Naive thymus-derived CD4-positive, alpha-beta T cell (primary cell): ENCODE data around the gene ZNF212. TPM values are rescaled to one million over a fixed set of nuclear protein-coding genes. Genes with fewer than 3 reads are reported as not detected.
A peak's percentile ranks its signal among the peaks of the same experiment; 100 is the strongest.

Experiments
- ATAC-seq: fragments of 150-1000 bp; cut with Tn5 transposase; 2 replicates; pipeline ENCODE4 v1.10.0; 2021; ENCODE audit warnings: mild to moderate bottlenecking, moderate library complexity
- CTCF ChIA-PET: fragments of 350-600 bp; sonication (Branson Sonifier 250); formaldehyde crosslinking; loops from one replicate; lab custom pipeline; 2021; ENCODE audit warnings: antibody characterized with exemption; lab: Charles Lee
- POLR2A ChIA-PET: fragments of 350-600 bp; sonication (Branson Sonifier 250); formaldehyde crosslinking; loops from one replicate; lab custom pipeline; 2021; ENCODE audit warnings: antibody characterized with exemption, inconsistent platforms; lab: Charles Lee
- DNase-seq, 9 donors: peaks; one replicate each; pipeline versions ENCODE4 v3.0.0 to v3.0.0-alpha.2; 2020 to 2022; ENCODE audit warnings: mixed read lengths in 1 of 9
- H3K27ac ChIP-seq: one replicate; pipeline ENCODE4 v1.7.0; 2013; ENCODE audit warnings: mild to moderate bottlenecking, low read depth, low read length, moderate library complexity
- H3K27me3 ChIP-seq, 2 donors: one replicate each; pipeline ENCODE4 v1.7.0; 2013; ENCODE audit warnings: low read length in 2 of 2, mild to moderate bottlenecking in 2 of 2, moderate library complexity in 2 of 2; ENCODE audit not compliant: control insufficient read depth in 2 of 2, insufficient read depth in 2 of 2
- H3K36me3 ChIP-seq, 3 experiments: 1 replicate in 2 of 3; 2 replicates in 1 of 3; pipeline ENCODE4 v1.7.0; 2013; ENCODE audit warnings: low read length in 3 of 3, mild to moderate bottlenecking in 3 of 3, moderate library complexity in 1 of 3; ENCODE audit not compliant: insufficient read depth in 3 of 3, control insufficient read depth in 2 of 3
- H3K4me1 ChIP-seq, 2 donors: one replicate each; pipeline ENCODE4 v1.7.0; 2013; ENCODE audit warnings: low read length in 2 of 2, mild to moderate bottlenecking in 2 of 2, moderate library complexity in 1 of 2; ENCODE audit not compliant: control insufficient read depth in 2 of 2, insufficient read depth in 2 of 2
- H3K4me3 ChIP-seq: 2 replicates; pipeline ENCODE4 v1.7.0; 2013; ENCODE audit warnings: mild to moderate bottlenecking, low read length
- H3K9me3 ChIP-seq, 3 experiments: 1 replicate in 2 of 3; 2 replicates in 1 of 3; pipeline ENCODE4 v1.7.0; 2013; ENCODE audit warnings: low read length in 3 of 3; ENCODE audit not compliant: control insufficient read depth in 2 of 3
- H3K27ac Mint-ChIP-seq, 9 donors: one replicate each; pipeline ENCODE4 v1.8.0; 2020 to 2022; ENCODE audit warnings: mixed read lengths in 9 of 9, mild to moderate bottlenecking in 8 of 9, moderate library complexity in 5 of 9, inconsistent platforms in 2 of 9
- H3K27me3 Mint-ChIP-seq, 5 donors: one replicate each; pipeline ENCODE4 v1.8.0; 2021 to 2022; ENCODE audit warnings: mixed read lengths in 5 of 5, mild to moderate bottlenecking in 1 of 5
- H3K36me3 Mint-ChIP-seq, 5 donors: one replicate each; pipeline ENCODE4 v1.8.0; 2020 to 2022; ENCODE audit warnings: mixed read lengths in 5 of 5, mild to moderate bottlenecking in 3 of 5, inconsistent platforms in 1 of 5
- H3K4me1 Mint-ChIP-seq, 7 donors: one replicate each; pipeline ENCODE4 v1.8.0; 2020 to 2022; ENCODE audit warnings: mixed read lengths in 7 of 7, mild to moderate bottlenecking in 3 of 7, inconsistent platforms in 1 of 7
- H3K4me3 Mint-ChIP-seq, 10 donors: one replicate each; pipeline ENCODE4 v1.8.0; 2020 to 2022; ENCODE audit warnings: mild to moderate bottlenecking in 10 of 10, mixed read lengths in 10 of 10, moderate library complexity in 6 of 10, inconsistent platforms in 2 of 10
- H3K9me3 Mint-ChIP-seq, 11 donors: one replicate each; pipeline ENCODE4 v1.8.0; 2020 to 2022; ENCODE audit warnings: mixed read lengths in 11 of 11, mild to moderate bottlenecking in 4 of 11, inconsistent platforms in 1 of 11, moderate library complexity in 1 of 11
- intact Hi-C, 2 donors: fragments of 100-400 bp; cut with micrococcal nuclease; formaldehyde crosslinking; loops; one replicate each; pipeline ENCODE4 v1.15.1; 2023
- polyA plus RNA-seq, 2 donors: library from polyadenylated mRNA; unstranded; fragments of 300-500 nt; fragmentation: Illumina TruSeq; gene quantifications; one replicate each; pipeline ENCODE4 v1.2.3, GENCODE V29; 2021
- total RNA-seq, 6 experiments: library from RNA in 5 of 6; stranded (reverse) in 5 of 6; gene quantifications; 1 replicate in 5 of 6; 2 replicates in 1 of 6; pipeline ENCODE4 v1.2.3 and lab custom pipeline; 2021 to 2026

The ZNF212 gene
- total and polyA plus RNA-seq, 7 experiments from 2014 or later: 5.9 to 20.6 (median 12.1) TPM

GRCh38 chr7:149205690-149206381 is 33.6 kb upstream of the ZNF212 start:
- Mint-ChIP-seq H3K4me1 (peaks cover 4 to 44% (median 12%) of the 10 kb centered on the region in 7 donors), H3K27ac (peak overlapping the region in 1 of 9 donors; percentile 46), H3K36me3 (peaks cover 19 to 64% (median 35%) of the 10 kb centered on the region in 5 donors), H3K9me3 (no peaks in the 10 kb centered on the region), H3K27me3 (no peaks in the 10 kb centered on the region), H3K4me3 (no peak overlapping the region)
- DNase-seq (no peak), ATAC-seq (no peak)
- no peaks in the 10 kb centered on the region for H3K9me3 ChIP-seq
- no peaks in the 10 kb centered on the region for H3K27me3 ChIP-seq
- H3K4me1 ChIP-seq: no peaks in the 10 kb centered on the region
- no peak overlapping the region for H3K27ac ChIP-seq
- CTCF ChIA-PET: interaction anchor here (1.1 kb wide), 1 partner anchor 8 kb away, joined by 3 read pairs; no protein-coding TSS in a partner anchor
- H3K4me3 ChIP-seq: no peak overlapping the region
- POLR2A ChIA-PET: no interaction called here
- peaks cover 0 to 73% (median 8%) of the 10 kb centered on the region in 3 experiments for H3K36me3 ChIP-seq
- intact Hi-C loops: no loop called here

GRCh38 chr7:149207324-149208035 is 32.0 kb upstream of the ZNF212 start:
- no peak for DNase-seq
- no peak for ATAC-seq
- Histone ChIP-seq H3K27ac (no peak overlapping the region), H3K4me1 (no peaks in the 10 kb centered on the region), H3K27me3 (no peaks in the 10 kb centered on the region), H3K9me3 (no peaks in the 10 kb centered on the region), H3K36me3 (peaks cover 0 to 74% (median 9%) of the 10 kb centered on the region in 3 experiments), H3K4me3 (no peak overlapping the region)
- no peak overlapping the region for H3K27ac Mint-ChIP-seq
- H3K9me3 Mint-ChIP-seq: no peaks in the 10 kb centered on the region
- peaks cover 14 to 59% (median 28%) of the 10 kb centered on the region in 5 donors for H3K36me3 Mint-ChIP-seq
- no peaks in the 10 kb centered on the region for H3K27me3 Mint-ChIP-seq
- peaks cover 0 to 36% (median 8%) of the 10 kb centered on the region in 7 donors for H3K4me1 Mint-ChIP-seq
- POLR2A ChIA-PET: interaction anchor here (0.6 kb wide), 1 partner anchor 131 kb away, joined by 3 read pairs; no protein-coding TSS in a partner anchor
- H3K4me3 Mint-ChIP-seq: no peak overlapping the region
- intact Hi-C loops: no loop called here
- CTCF ChIA-PET: interaction anchor here (1.0 kb wide), 1 partner anchor 253 kb away, joined by 3 read pairs; no protein-coding TSS in a partner anchor

GRCh38 chr7:149209518-149210269 is 29.8 kb upstream of the ZNF212 start:
- ChIA-PET CTCF (interaction anchor here (0.7 to 1.1 kb wide), 2 partner anchors 9 to 62 kb away, joined by 3 to 4 read pairs; partner anchors contain the start of gene ZNF398), POLR2A (no interaction called here)
- Histone ChIP-seq H3K27me3 (no peaks in the 10 kb centered on the region), H3K4me3 (no peak overlapping the region), H3K9me3 (no peaks in the 10 kb centered on the region), H3K27ac (no peak overlapping the region), H3K4me1 (no peaks in the 10 kb centered on the region), H3K36me3 (peaks cover 6 to 75% (median 9%) of the 10 kb centered on the region in 3 experiments)
- Mint-ChIP-seq H3K9me3 (no peaks in the 10 kb centered on the region), H3K27ac (peak overlapping the region in 3 of 9 donors; percentile 6 to 79 (median 72)), H3K4me3 (peak overlapping the region in 1 of 10 donors; percentile 60), H3K4me1 (peaks cover 0 to 21% (median 5%) of the 10 kb centered on the region in 7 donors), H3K36me3 (peaks cover 18 to 55% (median 21%) of the 10 kb centered on the region in 5 donors), H3K27me3 (no peaks in the 10 kb centered on the region)
- intact Hi-C loops: loop anchor here (1.0 kb wide), 3 partner anchors 14 to 288 kb away; partner anchors contain the start of genes ZNF746 (in 2 of the 2) and ZNF282 (in 1 of the 2)
- peak; percentile 18 to 74 (median 48) for DNase-seq
- ATAC-seq: peak; percentile 73

GRCh38 chr7:149210551-149210950 is 28.9 kb upstream of the ZNF212 start:
- H3K4me1 Mint-ChIP-seq: peaks cover 0 to 18% (median 5%) of the 10 kb centered on the region in 7 donors
- no peaks in the 10 kb centered on the region for H3K27me3 ChIP-seq
- no peak overlapping the region for H3K4me3 Mint-ChIP-seq
- H3K4me1 ChIP-seq: no peaks in the 10 kb centered on the region
- no peak for DNase-seq
- H3K9me3 Mint-ChIP-seq: no peaks in the 10 kb centered on the region
- H3K27ac Mint-ChIP-seq: peak overlapping the region in 2 of 9 donors; percentile 10 to 74
- H3K4me3 ChIP-seq: no peak overlapping the region
- ChIA-PET CTCF (interaction anchor here (1.1 kb wide), 1 partner anchor 63 kb away, joined by 4 read pairs; the partner anchor contains the start of gene ZNF398), POLR2A (no interaction called here)
- no peaks in the 10 kb centered on the region for H3K27me3 Mint-ChIP-seq
- H3K27ac ChIP-seq: no peak overlapping the region
- no peak for ATAC-seq
- H3K36me3 Mint-ChIP-seq: peaks cover 18 to 53% (median 20%) of the 10 kb centered on the region in 5 donors
- intact Hi-C loops: no loop called here
- H3K36me3 ChIP-seq: peaks cover 7 to 80% (median 9%) of the 10 kb centered on the region in 3 experiments
- H3K9me3 ChIP-seq: no peaks in the 10 kb centered on the region

- intact Hi-C loops: no loop called here
- H3K36me3 ChIP-seq: peaks cover 4 to 90% (median 7%) of the 10 kb centered on the region in 3 experiments
- no peaks in the 10 kb centered on the region for H3K9me3 ChIP-seq
- H3K4me3 ChIP-seq: no peak overlapping the region
- Mint-ChIP-seq H3K27ac (no peak overlapping the region), H3K9me3 (no peaks in the 10 kb centered on the region), H3K4me1 (peaks cover 0 to 11% (median 5%) of the 10 kb centered on the region in 7 donors), H3K27me3 (no peaks in the 10 kb centered on the region), H3K36me3 (peaks cover 10 to 53% (median 27%) of the 10 kb centered on the region in 5 donors), H3K4me3 (no peak overlapping the region)
- DNase-seq (no peak), ATAC-seq (no peak)
- ChIA-PET CTCF (interaction anchor here (1.0 kb wide), 1 partner anchor 9 kb away, joined by 3 read pairs; no protein-coding TSS in a partner anchor), POLR2A (no interaction called here)
- H3K27ac ChIP-seq: no peak overlapping the region
- H3K27me3 ChIP-seq: no peaks in the 10 kb centered on the region
- no peaks in the 10 kb centered on the region for H3K4me1 ChIP-seq
Observed at GRCh38 chr7:149214020-149214720, 25.3 kb upstream of the ZNF212 start.
